Osteoblast (primary cell): ENCODE measurements around the gene FBXO31. TPM values are rescaled to one million over a fixed set of nuclear protein-coding genes. Genes with fewer than 3 reads are reported as not detected.
A peak's percentile ranks its signal among the peaks of the same experiment; 100 is the strongest.

Source experiments
- DNase-seq: peaks from one replicate; pipeline ENCODE4 v3.0.0; 2011; ENCODE audit warnings: low spot score, mixed read lengths; ENCODE audit not compliant: insufficient read length; ENCODE audit errors: missing footprints
- H2AFZ ChIP-seq: 2 replicates; pipeline ENCODE4 v1.6.0; 2011; ENCODE audit warnings: mild to moderate bottlenecking, low read length
- H3K27ac ChIP-seq: 2 replicates; pipeline ENCODE4 v1.5.1; 2011; ENCODE audit warnings: mild to moderate bottlenecking, low read depth, low read length, moderate library complexity
- H3K27me3 ChIP-seq: 2 replicates; pipeline ENCODE4 v1.6.0; 2012; ENCODE audit warnings: mild to moderate bottlenecking, control low read depth, inconsistent platforms, low read length, moderate library complexity; ENCODE audit not compliant: insufficient read depth
- H3K36me3 ChIP-seq: 2 replicates; pipeline ENCODE4 v1.5.1; 2011; ENCODE audit warnings: mild to moderate bottlenecking, low read length, control low read depth, moderate library complexity; ENCODE audit not compliant: insufficient read depth
- H3K4me1 ChIP-seq: 2 replicates; pipeline ENCODE4 v1.5.1; 2011; ENCODE audit warnings: mild to moderate bottlenecking, low read length, control low read depth, moderate library complexity; ENCODE audit not compliant: insufficient read depth
- H3K4me2 ChIP-seq: 2 replicates; pipeline ENCODE4 v1.6.0; 2011; ENCODE audit warnings: mild to moderate bottlenecking, low read length; ENCODE audit not compliant: insufficient read depth
- H3K4me3 ChIP-seq: fragments of 200-600 bp; sonication (generic); 3 replicates; pipeline ENCODE4 v1.5.1; 2012; ENCODE audit warnings: mild to moderate bottlenecking, low read length, inconsistent platforms; ENCODE audit not compliant: insufficient read depth
- H3K79me2 ChIP-seq: 2 replicates; pipeline ENCODE4 v1.6.0; 2012; ENCODE audit warnings: mild to moderate bottlenecking, low read length, control low read depth, inconsistent platforms; ENCODE audit not compliant: insufficient read depth
- H3K9me3 ChIP-seq: 2 replicates; pipeline ENCODE4 v1.5.1; 2011; ENCODE audit warnings: low read depth, low read length, control low read depth
- H4K20me1 ChIP-seq: 2 replicates; pipeline ENCODE4 v1.6.0; 2012; ENCODE audit warnings: mild to moderate bottlenecking, low read length, control low read depth; ENCODE audit not compliant: insufficient read depth
- CTCF ChIP-seq: IDR thresholded peaks from 2 replicates; pipeline ENCODE4 v1.5.1; 2011; ENCODE audit warnings: mild to moderate bottlenecking, low read depth, low read length, moderate library complexity; ENCODE audit errors: extremely low read depth
- total RNA-seq: library from RNA; depleted of rRNA; stranded (reverse); fragments of >200 nt; gene quantifications from 2 replicates; pipeline ENCODE4 v1.2.3, GENCODE V29; 2012

The FBXO31 gene
- total RNA-seq, 1 donor = 33.3 TPM

GRCh38 chr16:87410530-87410929 is 27.0 kb upstream of the FBXO31 start:
- no peak for TF ChIP-seq CTCF
- no peak overlapping the region for H2AFZ ChIP-seq
- no peaks in the 10 kb centered on the region for H3K27me3 ChIP-seq
- peaks cover 57% of the 10 kb centered on the region for H3K36me3 ChIP-seq
- no peaks in the 10 kb centered on the region for H3K4me1 ChIP-seq
- peaks cover 5% of the 10 kb centered on the region for H3K79me2 ChIP-seq
- peaks cover 6% of the 10 kb centered on the region for H4K20me1 ChIP-seq
- no peak for DNase-seq
- no peak overlapping the region for H3K27ac ChIP-seq
- no peaks in the 10 kb centered on the region for H3K9me3 ChIP-seq
- no peak overlapping the region for H3K4me3 ChIP-seq
- no peak overlapping the region for H3K4me2 ChIP-seq

GRCh38 chr16:87409781-87410180 is 26.2 kb upstream of the FBXO31 start:
- no peak overlapping the region for H3K27ac ChIP-seq
- peaks cover 60% of the 10 kb centered on the region for H3K36me3 ChIP-seq

GRCh38 chr16:87409153-87409552 is 25.6 kb upstream of the FBXO31 start:
- no peaks in the 10 kb centered on the region for H3K27me3 ChIP-seq
- no peak overlapping the region for H3K4me3 ChIP-seq
- H2AFZ ChIP-seq = no peak overlapping the region
- peaks cover 6% of the 10 kb centered on the region for H4K20me1 ChIP-seq
- no peaks in the 10 kb centered on the region for H3K9me3 ChIP-seq
- H3K27ac ChIP-seq = no peak overlapping the region
- peaks cover 8% of the 10 kb centered on the region for H3K79me2 ChIP-seq
- H3K36me3 ChIP-seq = peaks cover 66% of the 10 kb centered on the region
- no peak overlapping the region for H3K4me2 ChIP-seq
- TF ChIP-seq CTCF = no peak
- H3K4me1 ChIP-seq = no peaks in the 10 kb centered on the region
- DNase-seq = no peak

More at GRCh38 chr16:87409781-87410180, 26.2 kb upstream of the FBXO31 start:
- peaks cover 6% of the 10 kb centered on the region for H4K20me1 ChIP-seq
- no peaks in the 10 kb centered on the region for H3K27me3 ChIP-seq
- no peak overlapping the region for H3K4me2 ChIP-seq
- no peaks in the 10 kb centered on the region for H3K9me3 ChIP-seq
- no peak for TF ChIP-seq CTCF
- no peaks in the 10 kb centered on the region for H3K4me1 ChIP-seq
- no peak overlapping the region for H2AFZ ChIP-seq
- H3K79me2 ChIP-seq = peaks cover 7% of the 10 kb centered on the region
- H3K4me3 ChIP-seq = no peak overlapping the region
- no peak for DNase-seq

- Histone ChIP-seq H3K4me2 (peak overlapping the region; percentile 28), H3K79me2 (peaks cover 8% of the 10 kb centered on the region), H3K27ac (peak overlapping the region; percentile 12), H3K36me3 (peaks cover 75% of the 10 kb centered on the region), H3K4me1 (no peaks in the 10 kb centered on the region), H4K20me1 (peaks cover 9% of the 10 kb centered on the region), H3K9me3 (no peaks in the 10 kb centered on the region), H2AFZ (peak overlapping the region; percentile 9), H3K4me3 (no peak overlapping the region), H3K27me3 (no peaks in the 10 kb centered on the region)
- TF ChIP-seq CTCF = no peak
- DNase-seq = no peak
These were observed 24.0 kb upstream of the FBXO31 start for GRCh38 chr16:87407511-87408112.
